Neuronal stem cell (in vitro differentiated cells): Measurements from ENCODE around the gene KIAA0319L.

Experiments used
- DNase-seq: peaks from one replicate; pipeline ENCODE4 v3.0.0-alpha.2; 2013; ENCODE audit warnings: low spot score
- H2AFZ ChIP-seq: one replicate; pipeline ENCODE4 v1.6.1; 2013; ENCODE audit warnings: mild to moderate bottlenecking, low read length, inconsistent platforms
- H2AK5ac ChIP-seq: 2 replicates; pipeline ENCODE4 v1.6.1; 2013; ENCODE audit warnings: low read depth, mild to moderate bottlenecking, inconsistent platforms, low read length, moderate library complexity, mixed read lengths
- H2BK120ac ChIP-seq: 2 replicates; pipeline ENCODE4 v1.6.1; 2013; ENCODE audit warnings: low read depth, mild to moderate bottlenecking, inconsistent platforms, low read length, moderate library complexity, mixed read lengths
- H2BK12ac ChIP-seq: one replicate; pipeline ENCODE4 v1.6.1; 2013; ENCODE audit warnings: low read length, inconsistent platforms
- H2BK15ac ChIP-seq: 2 replicates; pipeline ENCODE4 v1.6.1; 2013; ENCODE audit warnings: mild to moderate bottlenecking, low read length, inconsistent platforms, mixed read lengths
- H2BK5ac ChIP-seq: one replicate; pipeline ENCODE4 v1.6.1; 2013; ENCODE audit warnings: inconsistent platforms, mild to moderate bottlenecking, low read length, moderate library complexity
- H3K14ac ChIP-seq: one replicate; pipeline ENCODE4 v1.6.1; 2013; ENCODE audit warnings: low read length, inconsistent platforms
- H3K18ac ChIP-seq: 2 replicates; pipeline ENCODE4 v1.6.1; 2013; ENCODE audit warnings: low read length, inconsistent platforms
- H3K23ac ChIP-seq: 2 replicates; pipeline ENCODE4 v1.6.1; 2013; ENCODE audit warnings: low read depth, mild to moderate bottlenecking, mixed read lengths, low read length, inconsistent platforms; ENCODE audit not compliant: poor library complexity
- H3K27ac ChIP-seq: replicated peaks from 3 replicates; pipeline ENCODE4 v1.5.1; 2013; ENCODE audit warnings: low read length, inconsistent platforms
- H3K27me3 ChIP-seq, 3 experiments: 2 replicates each; pipeline ENCODE4 v1.6.1; 2013; ENCODE audit warnings: low read length in 3 of 3, mild to moderate bottlenecking in 2 of 3, inconsistent platforms in 1 of 3, low read depth in 1 of 3, mixed read lengths in 1 of 3, moderate library complexity in 1 of 3; ENCODE audit not compliant: control insufficient read depth in 3 of 3, insufficient read depth in 3 of 3
- H3K36me3 ChIP-seq, 2 donors: replicated peaks in 1 of 2; 2 replicates each; pipeline ENCODE4 v1.6.1; 2013; ENCODE audit warnings: low read length in 2 of 2; ENCODE audit not compliant: control insufficient read depth in 2 of 2, insufficient read depth in 2 of 2
- H3K4ac ChIP-seq: 2 replicates; pipeline ENCODE4 v1.6.1; 2013; ENCODE audit warnings: inconsistent platforms, mild to moderate bottlenecking, low read length, moderate library complexity
- H3K4me1 ChIP-seq, 2 donors: 1 replicate in 1 of 2; 2 replicates in 1 of 2; pipeline ENCODE4 v1.6.1; 2013; ENCODE audit warnings: low read length in 2 of 2, low read depth in 1 of 2; ENCODE audit not compliant: control insufficient read depth in 2 of 2, insufficient read depth in 1 of 2
- H3K4me2 ChIP-seq: one replicate; pipeline ENCODE4 v1.6.1; 2013; ENCODE audit warnings: mild to moderate bottlenecking, low read length, inconsistent platforms; ENCODE audit not compliant: insufficient read depth, poor library complexity, severe bottlenecking
- H3K4me3 ChIP-seq, 2 donors: 2 replicates each; pipeline ENCODE4 v1.5.1; 2013; ENCODE audit warnings: low read length in 2 of 2, mild to moderate bottlenecking in 2 of 2, inconsistent platforms in 1 of 2, moderate library complexity in 1 of 2
- H3K79me1 ChIP-seq: one replicate; pipeline ENCODE4 v1.6.1; 2013; ENCODE audit warnings: low read depth, mild to moderate bottlenecking, inconsistent platforms, low read length, moderate library complexity
- H3K9ac ChIP-seq: one replicate; pipeline ENCODE4 v1.6.1; 2013; ENCODE audit warnings: mild to moderate bottlenecking, low read depth, low read length, inconsistent platforms; ENCODE audit not compliant: poor library complexity
- H3K9me3 ChIP-seq, 2 donors: replicated peaks in 1 of 2; 2 replicates each; pipeline versions ENCODE3 to v1.6.1; 2013; ENCODE audit warnings: low read length in 2 of 2, mild to moderate bottlenecking in 2 of 2, inconsistent platforms in 1 of 2, low read depth in 1 of 2, mixed read lengths in 1 of 2, moderate library complexity in 1 of 2; ENCODE audit not compliant: control insufficient read depth in 2 of 2, insufficient read depth in 1 of 2
- H4K8ac ChIP-seq: one replicate; pipeline ENCODE4 v1.6.1; 2013; ENCODE audit warnings: low read depth, mild to moderate bottlenecking, inconsistent platforms, low read length, moderate library complexity
- H4K91ac ChIP-seq: one replicate; pipeline ENCODE4 v1.6.1; 2013; ENCODE audit warnings: low read length, low read depth, mild to moderate bottlenecking, inconsistent platforms; ENCODE audit not compliant: poor library complexity
- WGBS, 2 donors: extraction: QIAGEN DNeasy Blood & Tissue Kit; methylation state at CpG; one replicate each; pipeline ENCODE4 v1.1.7; 2013; ENCODE audit warnings: missing lambda C conversion rate in 2 of 2, mixed read lengths in 1 of 2; ENCODE audit not compliant: insufficient read length in 2 of 2, insufficient replicate concordance in 1 of 2; ENCODE audit errors: extremely low coverage in 2 of 2; 5-methylcytosine and 5-hydroxymethylcytosine counted together

Gene KIAA0319L

DNA sequence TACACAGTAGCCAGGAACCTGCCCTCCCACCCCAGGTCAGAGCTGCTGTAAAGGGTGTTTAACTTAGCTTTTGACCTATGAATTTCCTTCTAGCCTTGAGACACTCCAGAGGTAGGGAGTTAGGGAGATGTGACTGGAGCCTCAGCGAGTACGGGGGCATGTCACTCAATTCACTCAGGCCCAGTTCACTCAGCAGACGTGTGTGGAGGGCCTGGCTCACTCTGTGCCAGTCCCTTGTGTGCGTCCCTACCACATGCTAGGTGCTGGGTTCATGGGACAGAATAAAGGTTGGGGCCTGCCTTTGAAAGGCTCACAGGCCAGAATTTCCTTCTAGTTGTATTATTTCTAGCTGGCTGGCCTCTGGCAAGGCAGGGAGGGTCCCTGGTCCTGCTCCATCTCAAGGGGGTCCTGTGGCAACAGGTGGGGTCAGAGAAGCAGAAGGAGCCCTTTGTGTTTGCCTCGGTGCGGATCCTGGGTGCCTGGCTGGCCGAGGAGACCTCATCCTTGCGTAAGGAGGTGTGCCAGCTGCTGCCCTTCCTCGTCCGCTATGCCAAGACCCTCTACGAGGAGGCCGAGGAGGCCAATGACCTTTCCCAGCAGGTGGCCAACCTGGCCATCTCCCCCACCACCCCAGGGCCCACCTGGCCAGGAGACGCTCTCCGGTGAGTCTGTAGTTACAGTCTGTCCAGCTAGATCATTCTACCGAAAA is 4.9 kb upstream of the KIAA0319L start:
- Histone ChIP-seq H2BK12ac (no peak overlapping the region), H4K8ac (no peak overlapping the region), H3K23ac (no peak overlapping the region), H3K18ac (no peak overlapping the region), H2AK5ac (no peak overlapping the region), H3K4me3 (no peak overlapping the region), H3K4me2 (no peak overlapping the region), H3K27ac (no peak overlapping the region), H2BK120ac (no peak overlapping the region), H3K79me1 (peaks cover 2% of the 10 kb centered on the region), H3K9ac (no peak overlapping the region), H2AFZ (no peak overlapping the region), H2BK5ac (peak overlapping the region; percentile 72), H3K14ac (no peak overlapping the region), H2BK15ac (no peak overlapping the region), H4K91ac (no peak overlapping the region), H3K9me3 (no peaks in the 10 kb centered on the region), H3K27me3 (no peaks in the 10 kb centered on the region), H3K4ac (no peak overlapping the region), H3K36me3 (peaks cover 23 to 55% of the 10 kb centered on the region in 2 donors), H3K4me1 (peaks cover 7 to 11% of the 10 kb centered on the region in 2 donors)
- no peak for DNase-seq
- no CpG with 5 or more reads among the region's 15 CpGs for WGBS, 2 donors

GRCh38 chr1:35561297-35561971 is 4.2 kb upstream of the KIAA0319L start:
- no peak overlapping the region for H2BK12ac ChIP-seq
- no peak overlapping the region for H3K27ac ChIP-seq
- H2BK5ac ChIP-seq: no peak overlapping the region
- no peak overlapping the region for H3K23ac ChIP-seq
- H4K91ac ChIP-seq: no peak overlapping the region
- no peak overlapping the region for H3K9ac ChIP-seq
- H3K18ac ChIP-seq: no peak overlapping the region
- peaks cover 10 to 13% of the 10 kb centered on the region in 2 donors for H3K4me1 ChIP-seq
- peaks cover 2% of the 10 kb centered on the region for H3K79me1 ChIP-seq
- no peaks in the 10 kb centered on the region for H3K9me3 ChIP-seq
- H3K4me2 ChIP-seq: peak overlapping the region; percentile 3
- 100% methylated on average over 1 to 2 of the region's 11 CpGs for WGBS, 2 donors
- no peak overlapping the region for H2BK120ac ChIP-seq
- H3K27me3 ChIP-seq: no peaks in the 10 kb centered on the region
- no peak overlapping the region for H3K4me3 ChIP-seq
- no peak overlapping the region for H3K14ac ChIP-seq
- no peak overlapping the region for H2AFZ ChIP-seq
- H4K8ac ChIP-seq: peak overlapping the region; percentile 8
- H3K36me3 ChIP-seq: peaks cover 21 to 52% of the 10 kb centered on the region in 2 donors
- H2AK5ac ChIP-seq: no peak overlapping the region
- no peak overlapping the region for H3K4ac ChIP-seq
- H2BK15ac ChIP-seq: no peak overlapping the region
- no peak for DNase-seq

GRCh38 chr1:35560256-35561225 is 3.3 kb upstream of the KIAA0319L start:
- peak overlapping the region; percentile 12 for H3K23ac ChIP-seq
- no peak overlapping the region for H2BK12ac ChIP-seq
- H3K4me3 ChIP-seq: no peak overlapping the region
- no peak for DNase-seq
- H3K4me1 ChIP-seq: peaks cover 11 to 22% of the 10 kb centered on the region in 2 donors
- no peak overlapping the region for H2BK15ac ChIP-seq
- WGBS, 2 donors: no CpG with 5 or more reads among the region's 44 CpGs
- peak overlapping the region; percentile 3 for H3K4me2 ChIP-seq
- H3K18ac ChIP-seq: no peak overlapping the region
- H4K91ac ChIP-seq: no peak overlapping the region
- H3K4ac ChIP-seq: no peak overlapping the region
- H3K14ac ChIP-seq: no peak overlapping the region
- H3K27me3 ChIP-seq: no peaks in the 10 kb centered on the region
- peaks cover 21 to 49% of the 10 kb centered on the region in 2 donors for H3K36me3 ChIP-seq
- no peak overlapping the region for H2AFZ ChIP-seq
- no peaks in the 10 kb centered on the region for H3K9me3 ChIP-seq
- no peak overlapping the region for H2BK120ac ChIP-seq
- no peak overlapping the region for H3K9ac ChIP-seq
- no peak overlapping the region for H2BK5ac ChIP-seq
- no peak overlapping the region for H3K27ac ChIP-seq
- H4K8ac ChIP-seq: no peak overlapping the region
- no peak overlapping the region for H2AK5ac ChIP-seq
- peaks cover 2% of the 10 kb centered on the region for H3K79me1 ChIP-seq
